ENCODE data around the gene DOK6.
"Not testable (repeated sequence)": the region's sequence is repeated elsewhere in the genome, so short reads cannot be mapped to it uniquely, and the experiment has no call there.

GRCh38 chr18:69662090-69662489 lies 261.4 kb downstream of the DOK6 start:
- TF ChIP-seq CTCF (IDR thresholded peaks at IDR 0.05 in 4 of 5, conservative IDR thresholded peaks at IDR 0.05 in 1 of 5); POLR2A (IDR thresholded peaks at IDR 0.05): not testable (repeated sequence)
